GM19193 (cell line): ENCODE data around the gene PKNOX2.

Source experiments
- POLR2A ChIP-seq: IDR thresholded peaks from 4 replicates; pipeline ENCODE4 v1.6.1; 2011; ENCODE audit not compliant: insufficient read depth, insufficient read length; ENCODE audit errors: extremely low read depth

The PKNOX2 gene

DNA sequence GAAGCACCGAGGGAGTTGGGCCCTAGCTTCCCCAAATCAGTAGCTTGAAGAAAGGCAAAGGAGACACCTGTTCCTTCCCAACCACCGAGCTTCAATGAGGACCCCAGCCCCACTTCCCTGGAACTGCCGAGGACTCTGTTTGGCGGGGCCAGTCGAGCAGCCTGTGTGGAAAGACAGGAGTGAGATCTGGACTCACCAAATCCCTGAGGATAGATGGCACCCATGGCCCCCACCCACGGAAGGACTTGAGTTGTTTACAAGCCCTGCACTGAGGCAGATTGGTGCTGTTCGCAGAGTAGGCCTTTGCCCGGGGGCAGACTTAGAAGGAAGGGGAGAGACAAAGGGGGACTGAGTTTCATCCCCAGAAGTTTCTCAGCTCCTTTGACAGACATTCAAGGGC, 266.9 kb downstream of the PKNOX2 start:
- no peak for TF ChIP-seq POLR2A

DNA sequence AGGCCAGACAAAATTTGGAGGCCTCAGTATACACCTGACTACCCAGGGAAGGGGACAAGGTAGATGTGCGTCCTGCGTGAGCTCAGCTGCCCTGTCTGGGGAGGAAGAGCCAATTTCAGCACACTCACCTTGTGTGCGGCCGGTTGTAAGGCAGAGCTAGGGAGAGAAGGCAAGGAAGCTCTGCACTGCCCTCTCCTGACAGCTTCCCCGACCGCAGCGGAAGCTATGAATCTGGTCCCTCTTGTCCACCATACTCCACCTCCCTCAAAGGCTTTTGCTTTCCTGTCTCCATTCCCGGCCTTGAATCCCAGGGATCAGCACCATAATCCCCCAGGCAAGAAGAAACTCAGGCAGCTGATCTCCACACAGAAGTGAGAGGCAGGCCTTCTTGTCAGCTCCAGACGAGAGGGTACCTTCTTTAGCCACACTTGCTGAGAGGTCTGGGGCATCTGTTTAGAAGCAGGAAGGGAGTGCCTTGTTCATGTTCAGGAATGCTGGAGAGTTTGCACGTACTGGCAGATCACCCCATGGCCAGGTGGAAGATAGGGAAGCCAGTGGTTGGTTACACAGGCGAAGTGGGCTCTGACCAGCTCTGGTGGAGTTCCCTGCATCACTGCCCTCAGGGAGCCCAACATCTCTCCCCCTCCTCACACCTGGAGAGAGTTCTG, 269.0 kb downstream of the PKNOX2 start:
- TF ChIP-seq POLR2A, result no peak

GRCh38 chr11:125435461-125436238, 271.1 kb downstream of the PKNOX2 start:
- TF ChIP-seq POLR2A, result no peak

DNA sequence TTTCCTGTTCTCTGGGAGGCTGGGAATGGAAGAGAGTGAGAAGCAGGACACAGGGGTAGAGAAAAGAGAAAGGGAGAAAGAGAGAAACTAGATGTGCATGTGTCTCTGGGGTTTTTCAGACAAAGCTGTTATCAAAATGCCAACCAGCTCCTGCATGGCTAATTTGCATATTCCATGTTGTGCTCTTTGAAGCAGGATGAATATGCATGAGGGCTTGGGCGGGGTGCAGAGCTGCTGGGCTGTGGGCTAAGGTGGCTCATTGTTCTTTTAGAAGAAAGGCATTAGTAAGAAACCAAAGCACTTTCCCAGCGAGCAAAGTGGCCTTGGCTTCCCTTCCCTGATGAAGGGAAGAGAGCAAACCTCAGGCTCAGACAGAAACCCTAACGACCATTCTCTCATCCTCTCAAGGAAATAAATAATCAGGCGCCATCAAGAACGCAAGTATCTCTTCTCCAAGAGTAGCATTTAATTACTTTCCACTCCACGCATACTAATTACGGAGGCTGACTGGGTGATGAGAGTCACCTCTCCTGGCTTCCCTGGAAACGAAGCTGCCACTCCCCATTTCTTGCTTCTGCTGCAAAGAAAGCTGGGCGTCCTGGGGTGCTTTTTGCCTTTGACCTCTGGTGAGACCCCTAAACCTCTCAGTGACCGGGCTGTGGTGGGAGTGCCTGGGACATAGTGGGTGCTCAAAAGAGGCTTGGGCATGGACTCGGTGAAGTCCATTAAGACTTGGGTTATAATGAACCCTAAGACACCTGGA, 277.3 kb downstream of the PKNOX2 start:
- TF ChIP-seq POLR2A, result no peak

GRCh38 chr11:125442946-125443345, 278.4 kb downstream of the PKNOX2 start:
- no peak for TF ChIP-seq POLR2A

- no peak for TF ChIP-seq POLR2A
Measured at GRCh38 chr11:125443767-125444311, 279.3 kb downstream of the PKNOX2 start.

- TF ChIP-seq POLR2A, result no peak
Measured at GRCh38 chr11:125445731-125446130, 281.2 kb downstream of the PKNOX2 start.

GRCh38 chr11:125446279-125446678, 281.7 kb downstream of the PKNOX2 start:
- no peak for TF ChIP-seq POLR2A

DNA sequence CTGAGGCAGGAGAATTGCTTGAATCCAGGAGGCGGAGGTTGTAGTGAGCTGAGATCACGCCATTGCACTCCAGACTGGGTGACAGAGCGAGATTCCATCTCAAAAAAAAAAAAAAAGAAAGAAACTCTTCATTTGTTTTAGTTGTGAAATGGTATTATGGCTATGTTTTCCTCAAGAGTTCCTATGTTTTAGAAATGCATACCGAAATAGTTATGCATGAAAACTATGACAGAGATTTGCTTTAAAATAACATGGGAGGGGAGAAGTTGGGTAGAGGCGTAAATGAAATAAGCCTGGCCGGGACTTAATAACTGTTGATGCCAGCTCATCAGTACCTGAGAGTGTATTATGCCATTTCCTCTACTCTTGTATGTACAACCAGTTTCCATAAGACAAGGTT, 283.2 kb downstream of the PKNOX2 start:
- no peak for TF ChIP-seq POLR2A

DNA sequence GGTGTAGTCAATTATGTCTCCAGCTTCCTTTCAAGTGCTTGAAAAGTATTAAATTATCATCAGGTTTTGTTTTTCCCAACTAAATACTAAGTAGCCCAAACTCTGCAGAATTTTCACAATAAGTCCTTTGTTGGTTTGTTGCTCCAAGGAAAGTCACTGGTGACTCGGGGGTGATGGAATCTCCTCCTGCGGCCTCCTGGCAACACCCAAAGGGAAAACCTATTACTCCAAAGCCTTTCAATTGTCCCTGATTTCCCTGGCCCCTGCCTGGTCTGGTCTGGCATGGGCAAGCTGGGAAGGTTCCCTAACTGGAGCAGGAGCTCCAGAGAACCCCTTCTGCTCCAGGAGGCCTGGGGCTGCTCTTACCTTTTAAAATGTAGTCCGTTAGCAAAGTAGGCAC, 283.6 kb downstream of the PKNOX2 start:
- TF ChIP-seq POLR2A, result no peak

- no peak for TF ChIP-seq POLR2A
Measured at GRCh38 chr11:125449565-125449964, 285.0 kb downstream of the PKNOX2 start.

DNA sequence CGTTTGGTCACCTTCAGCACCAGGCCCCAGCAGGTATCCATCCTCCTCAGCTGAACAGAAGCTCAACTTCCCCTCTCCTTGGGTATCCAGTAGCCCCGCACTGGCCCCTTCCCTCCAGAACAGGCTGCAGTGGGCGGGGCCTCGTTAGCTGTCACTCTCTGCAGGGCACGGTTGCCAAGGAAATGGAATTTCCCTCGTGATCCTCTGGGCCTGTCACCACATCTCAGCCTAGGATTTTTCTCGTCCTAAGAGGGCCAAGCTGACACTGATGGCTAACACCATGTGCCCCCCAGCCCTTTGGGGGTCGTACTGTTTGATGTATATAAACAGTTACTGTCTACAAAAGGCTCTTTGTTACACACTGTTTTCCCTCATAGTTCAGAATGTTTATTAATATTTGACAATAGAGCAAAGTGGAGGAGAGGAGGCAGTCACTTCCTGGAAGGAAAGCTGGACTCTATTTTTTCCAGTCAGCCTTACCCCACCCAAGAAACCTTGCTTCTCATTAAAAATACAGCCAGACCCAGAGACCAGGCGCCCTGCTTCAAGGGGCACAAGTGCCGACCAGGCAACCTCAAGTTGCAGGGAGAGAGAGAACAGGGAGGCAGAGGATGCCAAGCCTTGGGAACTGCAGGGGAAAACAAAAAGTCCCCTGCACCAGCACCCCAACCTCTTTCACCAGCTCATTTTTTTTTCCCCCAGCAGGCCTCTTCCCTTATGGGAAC, 287.0 kb downstream of the PKNOX2 start:
- no peak for TF ChIP-seq POLR2A

- no peak for TF ChIP-seq POLR2A
Measured at GRCh38 chr11:125452125-125452470, 287.5 kb downstream of the PKNOX2 start.

GRCh38 chr11:125454047-125454446, 289.5 kb downstream of the PKNOX2 start:
- TF ChIP-seq POLR2A, result no peak

GRCh38 chr11:125455851-125456250, 291.3 kb downstream of the PKNOX2 start:
- no peak for TF ChIP-seq POLR2A

GRCh38 chr11:125457814-125458343, 293.3 kb downstream of the PKNOX2 start:
- no peak for TF ChIP-seq POLR2A
